EL (cell line): Measurements from ENCODE around the gene FMN2.
"Not testable (repeated sequence)": the region's sequence is repeated elsewhere in the genome, so short reads cannot be mapped to it uniquely, and the experiment has no call there.

Source experiments
- DNase-seq: peaks from one replicate; pipeline ENCODE4 v3.0.0-alpha.2; 2016

FMN2 gene

GRCh38 chr1:240320659-240321058 lies 229.0 kb downstream of the FMN2 start:
- no peak for DNase-seq

GRCh38 chr1:240322943-240323342 lies 231.3 kb downstream of the FMN2 start:
- DNase-seq, result no peak

DNA sequence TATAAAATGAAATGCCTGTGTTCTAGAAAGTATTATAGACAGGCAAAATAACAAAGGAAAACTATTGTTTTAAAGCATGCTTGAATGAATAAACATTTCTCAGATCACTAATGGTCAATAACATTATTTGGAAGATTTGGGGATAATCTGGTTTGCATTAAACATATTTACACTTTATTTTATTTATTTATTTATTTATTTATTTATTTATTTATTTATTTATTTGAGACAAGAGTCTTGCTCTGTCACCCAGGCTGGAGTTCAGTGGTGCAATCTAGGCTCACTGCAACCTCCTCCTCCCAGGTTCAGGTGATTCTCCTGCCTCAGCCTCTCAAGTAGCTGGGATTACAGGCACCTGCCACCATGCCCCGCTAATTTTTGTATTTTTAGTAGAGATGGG lies 236.7 kb downstream of the FMN2 start:
- DNase-seq, result not testable (repeated sequence)

DNA sequence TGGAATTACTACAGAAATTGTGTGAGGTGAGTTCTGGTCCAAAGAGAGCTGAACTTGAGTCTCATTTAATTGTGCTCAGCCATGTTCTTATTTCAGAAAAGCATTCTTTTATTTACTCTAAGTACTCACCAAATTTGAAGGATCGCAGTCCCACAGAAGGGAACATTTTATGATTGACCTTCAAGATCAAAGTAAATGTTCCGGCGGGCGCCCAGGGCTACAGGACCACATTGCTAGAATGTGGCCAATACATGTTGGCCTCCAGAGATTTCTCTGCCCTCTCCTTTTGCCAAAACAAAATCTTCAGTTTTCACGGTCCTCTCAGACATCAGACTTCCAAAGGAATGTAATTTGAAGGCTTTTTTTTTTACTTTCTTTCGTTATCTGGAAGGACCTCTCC lies 237.8 kb downstream of the FMN2 start:
- DNase-seq, result no peak

DNA sequence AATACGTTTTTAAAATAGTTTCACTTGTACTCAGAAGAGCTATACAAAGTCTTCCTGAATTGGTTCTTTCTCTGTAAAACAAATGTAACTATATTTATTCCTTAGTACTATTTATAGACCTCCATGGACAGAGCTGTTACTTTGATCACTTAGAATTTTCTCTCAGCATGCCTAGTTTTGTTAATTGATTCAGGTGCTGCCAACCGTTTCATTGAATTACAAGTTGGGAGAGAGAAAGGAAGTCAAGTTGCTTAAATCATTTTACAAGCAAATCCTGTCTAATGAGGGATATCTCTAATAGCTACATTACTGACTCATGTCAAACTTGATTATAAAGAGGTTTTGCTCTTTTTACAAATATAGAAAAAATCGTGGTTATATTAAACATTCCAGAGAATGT lies 241.0 kb downstream of the FMN2 start:
- no peak for DNase-seq

DNA sequence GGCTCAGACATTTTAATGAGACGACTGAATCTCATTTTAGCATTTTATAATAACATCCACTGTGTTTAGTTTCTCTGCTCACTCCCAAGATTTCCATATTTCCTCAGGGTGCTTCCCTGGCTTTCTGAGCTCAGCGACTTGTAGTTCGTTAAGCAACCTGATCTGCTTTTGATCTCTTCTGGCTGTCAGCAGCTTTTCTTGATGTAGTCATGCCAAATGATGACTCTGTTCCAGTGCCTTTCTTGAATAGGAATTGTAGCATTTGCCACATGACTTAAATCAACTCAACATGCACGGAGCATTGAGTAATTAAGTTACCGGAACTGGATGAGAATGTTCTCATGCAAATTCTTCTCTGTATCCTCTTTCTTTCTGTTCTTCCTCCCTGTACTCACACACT lies 246.1 kb downstream of the FMN2 start:
- peak; percentile 85 for DNase-seq

- DNase-seq, result no peak
These were observed 247.2 kb downstream of the FMN2 start for GRCh38 chr1:240338837-240339236.

DNA sequence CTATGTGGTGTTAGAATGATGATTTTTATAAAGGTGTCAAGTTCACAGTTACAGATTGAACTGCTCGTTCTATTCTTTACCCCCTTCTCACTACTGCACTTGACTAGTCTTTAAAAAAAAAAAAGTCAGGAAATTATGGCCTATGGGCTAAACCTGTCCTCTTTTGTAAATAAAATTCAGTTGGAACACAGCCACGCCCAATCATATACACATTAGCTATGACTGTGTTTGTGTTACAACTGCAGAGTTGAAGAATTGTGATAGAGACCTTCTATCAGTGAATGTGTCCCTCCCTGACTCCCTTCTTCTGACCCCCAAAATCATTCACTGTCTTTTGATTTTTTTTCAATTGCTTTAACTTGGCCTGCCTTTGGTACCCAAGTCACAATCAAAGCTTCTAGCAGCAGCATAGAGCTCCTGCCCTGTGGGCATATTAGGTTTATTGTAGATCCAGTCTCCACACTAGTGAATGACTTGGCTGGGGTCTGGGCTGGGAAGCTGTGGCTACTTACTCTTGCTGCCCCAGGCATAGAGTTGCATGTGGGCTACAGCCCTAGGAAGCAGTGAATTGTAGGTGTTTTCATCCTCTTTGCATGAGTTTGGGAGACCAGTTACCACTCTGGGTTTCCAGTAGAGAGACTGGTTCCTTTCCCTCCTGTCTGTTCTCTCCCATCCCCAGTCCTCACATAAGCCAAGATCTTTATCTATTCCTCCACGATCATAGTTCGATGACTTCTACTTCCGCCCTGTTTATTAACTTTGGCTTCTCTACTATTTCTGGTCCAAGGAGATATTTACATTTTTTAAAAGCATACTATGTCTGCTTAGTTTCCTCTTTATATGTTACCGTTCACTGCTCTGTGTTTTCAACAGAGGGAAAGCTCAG lies 249.9 kb downstream of the FMN2 start:
- DNase-seq, result peak; percentile 29

DNA sequence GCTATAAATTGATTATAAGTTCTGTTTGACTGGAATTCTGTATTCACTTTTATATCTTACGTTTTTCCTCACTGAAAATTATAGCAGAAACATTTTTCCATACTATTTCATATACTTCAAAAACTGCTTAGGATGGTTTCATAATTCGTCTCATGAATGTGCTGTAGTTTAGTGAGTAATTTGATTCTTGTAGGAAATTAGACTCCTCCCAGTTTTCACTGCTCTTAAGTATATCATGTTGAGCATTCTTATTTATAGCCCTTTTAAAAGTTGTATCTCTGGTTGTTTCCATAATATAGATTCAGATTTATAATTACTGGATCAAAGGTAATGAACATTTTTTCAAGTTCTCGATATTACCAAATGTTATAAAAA lies 250.6 kb downstream of the FMN2 start:
- no peak for DNase-seq

DNA sequence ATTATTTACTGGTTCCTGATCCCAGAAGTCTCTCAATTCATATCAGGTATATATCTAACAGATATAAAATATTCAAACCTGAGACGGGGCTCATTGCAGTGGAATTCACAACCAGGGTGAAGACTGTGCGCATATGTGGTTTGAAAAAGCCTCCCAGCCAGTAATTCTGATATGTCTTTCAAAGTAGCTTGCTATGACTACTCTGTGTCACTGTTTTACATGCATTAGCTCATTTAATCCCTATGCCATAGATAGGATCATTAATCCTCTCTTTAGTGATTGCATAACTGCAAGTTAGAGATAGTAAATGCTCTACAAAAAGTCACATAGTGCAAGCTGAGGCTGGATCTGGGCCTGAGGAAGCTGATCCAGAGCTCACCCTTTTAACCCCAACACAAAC lies 251.4 kb downstream of the FMN2 start:
- no peak for DNase-seq

DNA sequence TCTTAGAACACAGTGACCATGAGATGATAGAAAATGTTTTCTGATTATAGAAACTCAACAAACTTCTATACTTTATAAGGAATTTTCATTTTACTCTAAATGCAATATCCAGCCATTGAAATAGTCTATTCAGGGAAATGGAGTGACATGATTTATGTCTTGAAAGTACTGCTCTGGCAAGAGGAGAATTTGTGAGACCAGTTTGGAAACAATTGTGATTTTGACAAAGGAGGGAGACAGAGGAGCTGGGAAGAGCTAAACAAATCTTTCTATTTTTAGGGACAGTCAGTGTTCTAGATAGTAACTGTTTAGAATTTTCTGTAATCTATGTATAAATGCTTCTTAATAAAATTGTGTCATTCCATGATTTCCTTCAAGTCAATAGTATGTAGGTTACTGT lies 252.3 kb downstream of the FMN2 start:
- no peak for DNase-seq

DNA sequence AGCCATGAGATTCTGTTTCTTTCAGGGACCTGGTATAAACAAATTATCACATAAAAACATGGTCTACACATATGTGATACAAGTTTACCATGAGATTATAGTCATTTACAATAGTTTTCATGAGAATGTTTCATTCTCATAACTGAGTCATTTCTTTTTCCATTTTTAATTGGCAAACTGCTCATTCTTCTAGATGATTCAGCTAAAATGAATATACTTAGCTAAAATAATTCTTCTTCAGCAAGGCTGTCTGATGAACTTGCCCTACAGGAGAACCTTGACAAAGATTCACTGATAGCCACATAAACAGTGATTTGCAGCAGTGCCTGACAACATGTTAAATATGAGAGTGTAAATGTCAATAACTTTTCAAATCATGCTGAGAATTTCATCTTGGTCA lies 253.2 kb downstream of the FMN2 start:
- peak; percentile 43 for DNase-seq

DNA sequence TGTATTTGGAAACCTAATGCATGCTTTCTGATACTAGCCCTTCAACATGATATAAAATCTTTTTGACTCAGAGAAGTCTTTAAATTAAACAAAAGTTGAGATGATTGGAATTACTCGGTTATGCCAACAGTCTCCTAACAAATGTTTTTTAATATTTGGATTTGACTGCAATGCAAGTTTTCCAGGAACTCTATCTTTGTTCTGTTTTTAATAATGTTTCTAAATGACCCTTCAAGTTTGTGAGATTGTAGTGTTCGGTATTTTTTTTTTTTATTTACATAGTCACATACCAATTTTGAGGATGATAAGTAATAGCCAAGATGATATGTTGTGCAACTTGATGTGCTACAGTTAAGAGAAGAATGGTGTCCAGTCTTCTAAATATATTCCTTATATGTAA lies 258.0 kb downstream of the FMN2 start:
- no peak for DNase-seq

DNA sequence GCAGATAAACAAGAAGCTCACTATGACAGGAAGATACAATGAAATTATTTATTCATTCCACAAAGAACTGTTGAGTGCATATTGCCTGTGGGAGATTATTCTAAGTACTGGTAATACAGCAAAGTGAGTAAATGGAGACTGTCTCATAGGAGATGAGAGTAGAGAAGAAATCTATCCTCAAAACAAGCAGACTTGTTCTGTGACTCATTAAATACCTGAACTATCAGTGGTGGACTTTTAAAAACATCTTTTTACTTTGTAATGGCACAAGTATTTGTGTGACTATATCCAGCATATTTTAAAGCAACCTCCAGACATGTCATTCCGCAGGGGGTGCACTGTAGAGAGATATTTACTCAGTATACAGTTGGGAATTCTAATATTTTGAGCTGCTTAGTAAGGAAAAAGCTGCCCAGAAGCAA lies 259.2 kb downstream of the FMN2 start:
- DNase-seq, result peak; percentile 89

DNA sequence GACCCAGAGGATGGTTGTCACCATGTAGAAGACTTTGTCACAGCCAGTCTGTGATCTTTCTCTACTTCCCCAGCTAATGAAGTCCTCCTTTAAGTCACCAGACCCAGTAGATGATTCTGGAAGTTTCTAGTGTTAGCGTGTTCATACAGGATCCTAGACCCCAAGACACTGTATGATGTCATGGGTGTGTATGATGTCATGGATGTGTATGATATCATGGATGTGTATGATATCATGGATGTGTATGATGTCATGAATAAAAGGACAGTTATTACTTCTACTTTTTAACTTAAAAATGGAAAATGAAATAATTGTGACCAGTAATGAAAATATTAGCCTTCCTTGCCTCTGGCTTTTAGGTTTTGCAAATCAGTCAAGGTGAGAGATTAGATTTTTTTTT lies 260.0 kb downstream of the FMN2 start:
- DNase-seq, result no peak

- DNase-seq, result peak; percentile 61
These were observed 261.1 kb downstream of the FMN2 start for GRCh38 chr1:240352769-240353168.

DNA sequence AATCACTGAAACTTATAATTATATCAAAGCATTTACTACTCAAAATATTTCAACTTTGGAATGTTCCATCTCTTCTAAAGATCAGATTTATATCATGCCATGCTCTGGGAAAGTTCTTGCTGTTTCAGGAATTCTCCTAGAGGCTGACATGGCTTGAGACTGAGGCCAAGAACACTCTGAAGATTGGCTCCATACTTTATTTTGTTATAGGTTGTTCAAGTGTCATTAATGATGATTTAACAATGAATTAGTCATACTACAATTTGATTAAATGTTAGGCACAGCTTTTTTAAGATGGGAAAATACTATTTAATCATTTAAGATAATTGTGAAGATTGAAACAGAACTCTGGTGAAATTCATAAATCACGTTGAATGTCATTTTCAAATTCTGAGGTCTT lies 264.9 kb downstream of the FMN2 start:
- DNase-seq, result no peak

GRCh38 chr1:240362046-240362445 lies 270.4 kb downstream of the FMN2 start:
- no peak for DNase-seq

DNA sequence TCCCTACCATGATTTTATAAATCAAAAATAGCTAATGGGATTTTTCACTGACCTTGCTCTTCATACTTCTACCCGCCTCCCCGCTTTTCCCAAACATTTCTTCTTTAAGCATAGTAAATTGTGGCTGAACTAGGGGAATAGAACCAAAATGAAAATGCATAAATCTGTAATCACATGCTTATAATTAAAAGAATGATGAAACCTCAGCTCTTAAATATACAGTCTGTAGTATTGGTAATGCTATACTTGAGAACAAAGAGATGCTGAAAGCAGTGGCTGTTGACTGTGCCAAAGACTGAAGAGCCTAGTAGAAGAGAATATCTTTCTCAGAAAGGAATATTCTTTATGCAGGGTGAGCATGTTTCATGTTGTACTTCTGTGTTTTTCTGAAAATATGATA lies 271.1 kb downstream of the FMN2 start:
- no peak for DNase-seq

GRCh38 chr1:240363315-240363714 lies 271.6 kb downstream of the FMN2 start:
- DNase-seq, result no peak

- DNase-seq, result no peak
These were observed 272.2 kb downstream of the FMN2 start for GRCh38 chr1:240363914-240364313.

GRCh38 chr1:240366636-240367035 lies 275.0 kb downstream of the FMN2 start:
- DNase-seq, result no peak

DNA sequence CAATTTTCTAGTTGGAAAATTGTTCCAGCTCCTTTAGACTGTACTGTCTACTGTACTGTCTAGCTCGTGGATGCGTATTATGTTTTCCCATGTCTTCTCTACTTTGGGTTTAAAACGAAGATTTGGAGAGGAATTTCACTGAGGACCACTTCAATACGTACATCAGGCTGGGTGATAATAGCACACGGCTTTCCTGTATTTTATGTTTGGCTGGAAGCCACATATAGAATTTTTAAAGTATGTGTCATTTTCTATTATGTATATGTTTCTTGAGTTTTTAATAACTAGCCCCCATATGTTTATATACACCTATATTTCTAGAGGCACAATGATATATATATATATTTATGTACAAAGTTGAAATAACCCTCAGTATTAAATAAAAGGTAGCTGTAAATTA lies 293.9 kb downstream of the FMN2 start:
- DNase-seq, result peak; percentile 19

DNA sequence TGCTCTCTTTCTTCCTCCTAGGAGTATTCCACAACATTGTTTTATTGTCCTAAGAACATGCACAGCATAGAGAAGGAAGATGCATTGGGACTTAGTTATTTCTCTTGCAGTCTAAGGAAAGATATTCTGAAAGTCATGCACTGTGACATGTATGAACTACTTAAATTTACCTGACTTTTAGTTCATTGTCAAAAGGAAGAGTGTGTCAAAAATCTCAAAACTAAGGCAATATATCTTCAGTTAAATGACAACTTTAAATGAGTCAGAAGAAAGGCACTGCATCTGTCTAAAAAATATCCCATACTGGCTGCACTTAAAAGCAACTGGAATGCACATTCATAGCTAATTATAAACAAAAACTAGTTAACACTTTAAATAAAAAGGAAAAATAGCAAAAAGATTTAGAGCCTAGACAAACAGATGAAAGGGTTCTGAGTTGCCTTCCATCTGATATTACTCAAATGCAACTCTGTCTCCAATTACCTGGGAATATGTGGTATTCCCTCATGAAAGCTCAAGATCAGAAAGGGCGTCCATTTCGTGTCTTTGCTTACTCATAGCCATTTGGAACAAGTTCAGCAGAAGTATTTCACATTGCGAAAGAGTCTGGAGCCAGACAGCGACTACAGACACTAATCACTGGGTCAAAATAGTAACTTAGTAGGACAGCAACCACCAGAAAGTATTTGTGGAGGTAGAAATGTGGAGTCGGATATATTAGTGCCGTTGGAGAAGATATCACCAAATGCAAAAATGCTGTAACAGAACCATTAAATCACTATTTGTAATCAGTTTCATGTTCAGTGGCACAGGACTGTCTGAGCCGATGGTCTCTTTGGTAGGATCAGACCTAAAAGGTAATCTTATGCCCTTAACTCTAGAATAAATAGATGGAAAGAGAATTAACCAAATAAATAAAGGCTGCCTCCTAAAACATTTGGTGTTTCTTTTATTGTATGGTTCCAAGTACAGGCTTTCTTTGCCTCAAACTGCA lies 294.6 kb downstream of the FMN2 start:
- DNase-seq, result peak; percentile 90
